ENCODE results near the gene RUNX2.

DNA sequence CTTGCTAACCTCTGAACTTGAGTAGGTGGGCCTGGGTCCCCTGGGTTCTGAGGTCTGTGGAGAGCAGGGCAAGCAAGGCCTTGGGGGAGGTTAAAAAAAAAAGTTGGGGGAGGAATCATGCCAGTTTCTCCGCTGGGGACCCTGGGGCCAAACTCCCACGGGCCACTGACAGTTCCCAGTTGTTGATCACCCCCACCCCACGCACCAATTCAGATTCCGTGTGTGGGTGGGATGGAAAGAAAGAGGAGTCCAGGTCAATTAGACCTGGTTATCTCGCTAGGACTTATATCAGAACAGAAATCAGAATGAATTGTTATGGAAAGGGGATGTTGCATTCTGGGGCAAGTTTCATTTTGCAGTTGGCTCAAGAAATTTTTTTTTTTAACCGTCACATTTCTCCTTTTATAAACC lies 96.3 kb downstream of the RUNX2 start:
- TF ChIP-seq, protein P1, sequence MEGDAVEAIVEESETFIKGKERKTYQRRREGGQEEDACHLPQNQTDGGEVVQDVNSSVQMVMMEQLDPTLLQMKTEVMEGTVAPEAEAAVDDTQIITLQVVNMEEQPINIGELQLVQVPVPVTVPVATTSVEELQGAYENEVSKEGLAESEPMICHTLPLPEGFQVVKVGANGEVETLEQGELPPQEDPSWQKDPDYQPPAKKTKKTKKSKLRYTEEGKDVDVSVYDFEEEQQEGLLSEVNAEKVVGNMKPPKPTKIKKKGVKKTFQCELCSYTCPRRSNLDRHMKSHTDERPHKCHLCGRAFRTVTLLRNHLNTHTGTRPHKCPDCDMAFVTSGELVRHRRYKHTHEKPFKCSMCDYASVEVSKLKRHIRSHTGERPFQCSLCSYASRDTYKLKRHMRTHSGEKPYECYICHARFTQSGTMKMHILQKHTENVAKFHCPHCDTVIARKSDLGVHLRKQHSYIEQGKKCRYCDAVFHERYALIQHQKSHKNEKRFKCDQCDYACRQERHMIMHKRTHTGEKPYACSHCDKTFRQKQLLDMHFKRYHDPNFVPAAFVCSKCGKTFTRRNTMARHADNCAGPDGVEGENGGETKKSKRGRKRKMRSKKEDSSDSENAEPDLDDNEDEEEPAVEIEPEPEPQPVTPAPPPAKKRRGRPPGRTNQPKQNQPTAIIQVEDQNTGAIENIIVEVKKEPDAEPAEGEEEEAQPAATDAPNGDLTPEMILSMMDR (IDR thresholded peaks at IDR 0.05) = no peak
- TF ChIP-seq POLR2AphosphoS5 (IDR thresholded peaks at IDR 0.05) = no peak
- no peak for TF ChIP-seq POLR2A (IDR thresholded peaks at IDR 0.05)

All from breast epithelium (tissue), 3 donors.